Naive thymus-derived CD8-positive, alpha-beta T cell (primary cell): ENCODE data around the gene CLEC20A. TPM values are rescaled to one million over a fixed set of nuclear protein-coding genes. Genes with fewer than 3 reads are reported as not detected.

Experiments
- ATAC-seq, 2 donors: fragments of 150-1000 bp; cut with Tn5 transposase in 1 of 2; sonication (Bioruptor Pico), chemical (Tn5 transposase) in 1 of 2; 1 replicate in 1 of 2; 2 replicates in 1 of 2; pipeline ENCODE4 v1.10.0; 2021; ENCODE audit warnings: mild to moderate bottlenecking in 2 of 2, moderate library complexity in 2 of 2
- POLR2A ChIA-PET: fragments of 350-600 bp; sonication (Branson Sonifier 250); formaldehyde crosslinking; loops from one replicate; lab custom pipeline; 2021; ENCODE audit warnings: antibody characterized with exemption; lab: Charles Lee
- DNase-seq, 10 donors: peaks; one replicate each; pipeline versions ENCODE4 v3.0.0 to v3.0.0-alpha.2; 2020 to 2022
- H3K27ac Mint-ChIP-seq, 10 donors: one replicate each; pipeline ENCODE4 v1.8.0; 2020 to 2022; ENCODE audit warnings: mild to moderate bottlenecking in 10 of 10, mixed read lengths in 10 of 10, moderate library complexity in 4 of 10, inconsistent platforms in 1 of 10
- H3K27me3 Mint-ChIP-seq, 5 donors: one replicate each; pipeline ENCODE4 v1.8.0; 2021 to 2022; ENCODE audit warnings: mixed read lengths in 5 of 5
- H3K36me3 Mint-ChIP-seq, 3 donors: one replicate each; pipeline ENCODE4 v1.8.0; 2020 to 2022; ENCODE audit warnings: mixed read lengths in 3 of 3, mild to moderate bottlenecking in 2 of 3, inconsistent platforms in 1 of 3
- H3K4me1 Mint-ChIP-seq, 4 donors: one replicate each; pipeline ENCODE4 v1.8.0; 2021 to 2022; ENCODE audit warnings: mixed read lengths in 4 of 4
- H3K4me3 Mint-ChIP-seq, 10 donors: one replicate each; pipeline ENCODE4 v1.8.0; 2020 to 2022; ENCODE audit warnings: mild to moderate bottlenecking in 10 of 10, mixed read lengths in 10 of 10, moderate library complexity in 6 of 10, inconsistent platforms in 1 of 10
- H3K9me3 Mint-ChIP-seq, 9 donors: one replicate each; pipeline ENCODE4 v1.8.0; 2020 to 2022; ENCODE audit warnings: mixed read lengths in 9 of 9, mild to moderate bottlenecking in 3 of 9, inconsistent platforms in 1 of 9, moderate library complexity in 1 of 9
- polyA plus RNA-seq, 3 donors: library from polyadenylated mRNA; unstranded; fragments of 300-500 nt; fragmentation: Illumina TruSeq; gene quantifications; one replicate each; pipeline ENCODE4 v1.2.3, GENCODE V29; 2021
- total RNA-seq, 8 experiments: library from RNA in 2 of 8; stranded (reverse) in 2 of 8; gene quantifications; one replicate each; pipeline ENCODE4 v1.2.3 and lab custom pipeline; 2021 to 2026

Gene CLEC20A
- total and polyA plus RNA-seq, 5 experiments from 2014 or later, result 0.47 TPM; not detected in 4

- Mint-ChIP-seq H3K27ac (no peak overlapping the region), H3K4me3 (no peak overlapping the region), H3K4me1 (no peaks in the 10 kb centered on the region), H3K36me3 (no peaks in the 10 kb centered on the region), H3K9me3 (no peaks in the 10 kb centered on the region), H3K27me3 (peaks cover 4 to 37% (median 11%) of the 10 kb centered on the region in 5 donors)
- DNase-seq (no peak), ATAC-seq (no peak)
- POLR2A ChIA-PET, result no interaction called here
Measured at GRCh38 chr1:178472531-178472930, 24.2 kb downstream of the CLEC20A start.

- H3K27ac Mint-ChIP-seq, result no peak overlapping the region
- no peaks in the 10 kb centered on the region for H3K4me1 Mint-ChIP-seq
- no peak overlapping the region for H3K4me3 Mint-ChIP-seq
- no peaks in the 10 kb centered on the region for H3K9me3 Mint-ChIP-seq
- H3K27me3 Mint-ChIP-seq, result peaks cover 8 to 26% (median 13%) of the 10 kb centered on the region in 5 donors
- DNase-seq (no peak), ATAC-seq (no peak)
- H3K36me3 Mint-ChIP-seq, result no peaks in the 10 kb centered on the region
- POLR2A ChIA-PET, result no interaction called here
Measured at GRCh38 chr1:178470411-178470960, 26.3 kb downstream of the CLEC20A start.

GRCh38 chr1:178467837-178468236 is 28.9 kb downstream of the CLEC20A start:
- H3K9me3 Mint-ChIP-seq, result no peaks in the 10 kb centered on the region
- H3K36me3 Mint-ChIP-seq, result no peaks in the 10 kb centered on the region
- H3K4me1 Mint-ChIP-seq, result no peaks in the 10 kb centered on the region
- ATAC-seq (no peak), DNase-seq (no peak)
- no peak overlapping the region for H3K27ac Mint-ChIP-seq
- H3K27me3 Mint-ChIP-seq, result peaks cover 10 to 19% (median 11%) of the 10 kb centered on the region in 5 donors
- H3K4me3 Mint-ChIP-seq, result no peak overlapping the region
- POLR2A ChIA-PET, result no interaction called here

GRCh38 chr1:178465011-178465410 is 31.8 kb downstream of the CLEC20A start:
- Mint-ChIP-seq H3K36me3 (no peaks in the 10 kb centered on the region), H3K4me1 (no peaks in the 10 kb centered on the region), H3K4me3 (no peak overlapping the region), H3K27ac (no peak overlapping the region), H3K9me3 (no peaks in the 10 kb centered on the region), H3K27me3 (peaks cover 0 to 13% (median 9%) of the 10 kb centered on the region in 5 donors)
- ATAC-seq (no peak), DNase-seq (no peak)
- POLR2A ChIA-PET, result interaction anchor here (0.6 kb wide), 1 partner anchor 133 kb away, joined by 4 read pairs; no protein-coding TSS in a partner anchor

GRCh38 chr1:178464566-178464965 is 32.2 kb downstream of the CLEC20A start:
- H3K27ac Mint-ChIP-seq, result no peak overlapping the region
- no peaks in the 10 kb centered on the region for H3K36me3 Mint-ChIP-seq
- H3K4me1 Mint-ChIP-seq, result no peaks in the 10 kb centered on the region
- POLR2A ChIA-PET, result interaction anchor here (0.6 kb wide), 1 partner anchor 133 kb away, joined by 4 read pairs; no protein-coding TSS in a partner anchor
- ATAC-seq (no peak), DNase-seq (no peak)
- no peak overlapping the region for H3K4me3 Mint-ChIP-seq
- H3K9me3 Mint-ChIP-seq, result no peaks in the 10 kb centered on the region
- peaks cover 0 to 13% (median 9%) of the 10 kb centered on the region in 5 donors for H3K27me3 Mint-ChIP-seq

GRCh38 chr1:178464141-178464540 is 32.6 kb downstream of the CLEC20A start:
- DNase-seq, result no peak
- POLR2A ChIA-PET, result no interaction called here
- Mint-ChIP-seq H3K4me1 (no peaks in the 10 kb centered on the region), H3K36me3 (no peaks in the 10 kb centered on the region), H3K27ac (no peak overlapping the region), H3K27me3 (peaks cover 0 to 13% (median 9%) of the 10 kb centered on the region in 5 donors), H3K4me3 (no peak overlapping the region), H3K9me3 (no peaks in the 10 kb centered on the region)
- ATAC-seq, result no peak

- no peak overlapping the region for H3K27ac Mint-ChIP-seq
- no peaks in the 10 kb centered on the region for H3K4me1 Mint-ChIP-seq
- H3K27me3 Mint-ChIP-seq, result peaks cover 0 to 10% (median 5%) of the 10 kb centered on the region in 5 donors
- no peaks in the 10 kb centered on the region for H3K36me3 Mint-ChIP-seq
- no peaks in the 10 kb centered on the region for H3K9me3 Mint-ChIP-seq
- no peak for ATAC-seq
- no peak overlapping the region for H3K4me3 Mint-ChIP-seq
- POLR2A ChIA-PET, result no interaction called here
- no peak for DNase-seq
Measured at GRCh38 chr1:178461701-178462100, 35.1 kb downstream of the CLEC20A start.

- POLR2A ChIA-PET, result no interaction called here
- Mint-ChIP-seq H3K4me1 (no peaks in the 10 kb centered on the region), H3K4me3 (no peak overlapping the region), H3K9me3 (no peaks in the 10 kb centered on the region), H3K36me3 (no peaks in the 10 kb centered on the region), H3K27me3 (peaks cover 0 to 8% (median 5%) of the 10 kb centered on the region in 5 donors), H3K27ac (no peak overlapping the region)
- ATAC-seq, result no peak
- no peak for DNase-seq
Measured at GRCh38 chr1:178461104-178461503, 35.7 kb downstream of the CLEC20A start.

- peaks cover 0 to 5% (median 0%) of the 10 kb centered on the region in 5 donors for H3K27me3 Mint-ChIP-seq
- H3K36me3 Mint-ChIP-seq, result no peaks in the 10 kb centered on the region
- no peak for DNase-seq
- H3K4me3 Mint-ChIP-seq, result no peak overlapping the region
- no peak overlapping the region for H3K27ac Mint-ChIP-seq
- no peak for ATAC-seq
- H3K9me3 Mint-ChIP-seq, result no peaks in the 10 kb centered on the region
- H3K4me1 Mint-ChIP-seq, result no peaks in the 10 kb centered on the region
- POLR2A ChIA-PET, result no interaction called here
Measured at GRCh38 chr1:178458203-178458602, 38.6 kb downstream of the CLEC20A start.

GRCh38 chr1:178457651-178458050 is 39.1 kb downstream of the CLEC20A start:
- Mint-ChIP-seq H3K36me3 (no peaks in the 10 kb centered on the region), H3K27me3 (peaks cover 0 to 5% (median 0%) of the 10 kb centered on the region in 5 donors), H3K4me1 (no peaks in the 10 kb centered on the region), H3K9me3 (no peaks in the 10 kb centered on the region), H3K4me3 (no peak overlapping the region), H3K27ac (no peak overlapping the region)
- POLR2A ChIA-PET, result no interaction called here
- DNase-seq, result no peak
- no peak for ATAC-seq

- H3K9me3 Mint-ChIP-seq, result no peaks in the 10 kb centered on the region
- peaks cover 0 to 5% (median 0%) of the 10 kb centered on the region in 5 donors for H3K27me3 Mint-ChIP-seq
- no peak overlapping the region for H3K27ac Mint-ChIP-seq
- ATAC-seq (no peak), DNase-seq (no peak)
- POLR2A ChIA-PET, result no interaction called here
- H3K4me1 Mint-ChIP-seq, result no peaks in the 10 kb centered on the region
- H3K4me3 Mint-ChIP-seq, result no peak overlapping the region
- H3K36me3 Mint-ChIP-seq, result no peaks in the 10 kb centered on the region
Measured at GRCh38 chr1:178456472-178456871, 40.3 kb downstream of the CLEC20A start.

GRCh38 chr1:178452013-178452412 is 44.8 kb downstream of the CLEC20A start:
- DNase-seq, result no peak
- no peaks in the 10 kb centered on the region for H3K36me3 Mint-ChIP-seq
- H3K4me1 Mint-ChIP-seq, result peaks cover 0 to 2% (median 0%) of the 10 kb centered on the region in 4 donors
- H3K9me3 Mint-ChIP-seq, result no peaks in the 10 kb centered on the region
- no peak overlapping the region for H3K27ac Mint-ChIP-seq
- peaks cover 0 to 4% (median 0%) of the 10 kb centered on the region in 5 donors for H3K27me3 Mint-ChIP-seq
- no peak overlapping the region for H3K4me3 Mint-ChIP-seq
- POLR2A ChIA-PET, result no interaction called here
- no peak for ATAC-seq

GRCh38 chr1:178451529-178451928 is 45.2 kb downstream of the CLEC20A start:
- H3K27ac Mint-ChIP-seq, result no peak overlapping the region
- DNase-seq, result no peak
- POLR2A ChIA-PET, result no interaction called here
- H3K4me1 Mint-ChIP-seq, result peaks cover 0 to 2% (median 0%) of the 10 kb centered on the region in 4 donors
- no peak overlapping the region for H3K4me3 Mint-ChIP-seq
- no peak for ATAC-seq
- no peaks in the 10 kb centered on the region for H3K36me3 Mint-ChIP-seq
- H3K27me3 Mint-ChIP-seq, result peaks cover 0 to 8% (median 0%) of the 10 kb centered on the region in 5 donors
- no peaks in the 10 kb centered on the region for H3K9me3 Mint-ChIP-seq

GRCh38 chr1:178450871-178451270 is 45.9 kb downstream of the CLEC20A start:
- H3K4me1 Mint-ChIP-seq, result peaks cover 0 to 2% (median 0%) of the 10 kb centered on the region in 4 donors
- H3K27ac Mint-ChIP-seq, result no peak overlapping the region
- H3K36me3 Mint-ChIP-seq, result no peaks in the 10 kb centered on the region
- DNase-seq, result no peak
- H3K27me3 Mint-ChIP-seq, result peaks cover 0 to 8% (median 0%) of the 10 kb centered on the region in 5 donors
- POLR2A ChIA-PET, result no interaction called here
- H3K9me3 Mint-ChIP-seq, result no peaks in the 10 kb centered on the region
- no peak overlapping the region for H3K4me3 Mint-ChIP-seq
- no peak for ATAC-seq
